GM18520 (cell line): ENCODE measurements around the gene UGT2B7.

Experiments
- ATAC-seq: cut with Tn5 transposase; IDR thresholded peaks from one replicate; pipeline ENCODE4 v1.9.1; 2021; ENCODE audit not compliant: unreplicated experiment

The UGT2B7 gene

DNA sequence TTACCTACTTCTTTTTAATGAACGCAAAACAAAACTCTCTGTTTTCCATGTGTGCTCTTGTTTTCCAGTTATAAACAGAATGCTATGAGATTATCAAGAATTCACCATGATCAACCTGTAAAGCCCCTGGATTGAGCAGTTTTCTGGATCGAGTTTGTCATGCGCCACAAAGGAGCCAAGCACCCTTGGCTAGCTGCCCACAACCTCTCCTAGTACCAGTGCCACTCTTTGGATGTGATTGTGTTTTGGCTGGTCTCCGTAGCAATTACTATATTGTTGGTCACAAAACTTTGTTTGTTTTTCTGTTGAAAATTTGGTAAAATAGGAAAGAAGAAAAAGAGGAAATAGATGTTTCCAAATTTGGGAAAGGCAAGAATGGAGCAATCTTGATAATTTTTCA lies 51.1 kb downstream of the UGT2B7 start:
- no peak for ATAC-seq

DNA sequence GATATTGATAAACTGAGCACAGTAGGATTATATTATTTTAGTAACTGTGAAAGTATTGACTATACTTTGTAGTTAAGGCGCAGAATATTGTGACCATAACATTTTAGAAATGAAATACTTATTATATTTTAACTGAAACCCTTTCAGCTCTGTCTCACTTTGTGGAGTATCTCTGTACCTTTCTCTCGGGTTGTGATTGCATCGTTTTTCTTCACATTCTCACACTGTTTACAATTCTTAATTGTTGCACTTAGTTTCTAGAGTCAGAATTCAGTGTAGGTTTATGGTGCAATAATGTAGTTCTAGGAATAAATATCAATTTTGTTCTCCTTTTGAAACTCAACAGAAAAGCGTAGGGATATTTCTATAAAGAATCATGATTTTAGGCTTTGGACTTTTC lies 57.7 kb downstream of the UGT2B7 start:
- no peak for ATAC-seq

DNA sequence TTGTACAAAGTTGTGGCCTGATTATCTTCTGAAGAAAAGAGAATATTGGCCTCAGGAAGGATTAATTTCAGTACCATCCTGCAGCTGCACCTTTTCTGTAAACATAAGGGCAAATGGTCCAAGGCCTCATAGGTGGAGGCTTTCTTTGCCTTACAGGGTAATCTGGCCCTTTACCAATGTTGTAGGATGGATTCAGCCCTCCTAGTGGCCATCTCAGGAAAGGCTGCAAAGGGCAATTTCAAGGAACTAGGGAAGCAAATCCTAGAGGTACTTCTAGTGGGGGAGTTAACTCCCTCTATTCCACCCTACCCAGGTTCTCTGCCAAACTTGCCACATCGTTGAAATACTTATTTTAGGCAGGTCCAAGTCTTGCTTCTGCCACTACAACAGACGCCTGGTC lies 60.6 kb downstream of the UGT2B7 start:
- no peak for ATAC-seq
